GM15510 (cell line): Measurements from ENCODE around the gene RPTOR.

Experiments
- POLR2A ChIP-seq: IDR thresholded peaks from 3 replicates; pipeline ENCODE4 v1.6.1; 2011; ENCODE audit warnings: borderline replicate concordance; ENCODE audit not compliant: insufficient read length; ENCODE audit errors: extremely low read depth

Gene RPTOR

GRCh38 chr17:80647746-80648145 is 103.1 kb downstream of the RPTOR start:
- TF ChIP-seq POLR2A, result no peak

GRCh38 chr17:80649200-80649644 is 104.6 kb downstream of the RPTOR start:
- no peak for TF ChIP-seq POLR2A

- TF ChIP-seq POLR2A, result no peak
These were observed 105.2 kb downstream of the RPTOR start for GRCh38 chr17:80649672-80650330.

GRCh38 chr17:80650331-80650672 is 105.7 kb downstream of the RPTOR start:
- no peak for TF ChIP-seq POLR2A

GRCh38 chr17:80650751-80651518 is 106.3 kb downstream of the RPTOR start:
- TF ChIP-seq POLR2A, result no peak

- TF ChIP-seq POLR2A, result no peak
These were observed 108.2 kb downstream of the RPTOR start for GRCh38 chr17:80652756-80653330.

- no peak for TF ChIP-seq POLR2A
These were observed 109.2 kb downstream of the RPTOR start for GRCh38 chr17:80653856-80654255.

GRCh38 chr17:80655608-80656007 is 111.0 kb downstream of the RPTOR start:
- no peak for TF ChIP-seq POLR2A

GRCh38 chr17:80656590-80656989 is 112.0 kb downstream of the RPTOR start:
- TF ChIP-seq POLR2A, result no peak

GRCh38 chr17:80657561-80657960 is 112.9 kb downstream of the RPTOR start:
- no peak for TF ChIP-seq POLR2A

GRCh38 chr17:80658821-80659220 is 114.2 kb downstream of the RPTOR start:
- TF ChIP-seq POLR2A, result no peak

GRCh38 chr17:80659651-80660050 is 115.0 kb downstream of the RPTOR start:
- no peak for TF ChIP-seq POLR2A

- no peak for TF ChIP-seq POLR2A
These were observed 116.0 kb downstream of the RPTOR start for GRCh38 chr17:80660527-80661198.

- TF ChIP-seq POLR2A, result no peak
These were observed 117.9 kb downstream of the RPTOR start for GRCh38 chr17:80662557-80662956.

GRCh38 chr17:80663781-80664206 is 119.2 kb downstream of the RPTOR start:
- TF ChIP-seq POLR2A, result no peak
